ENCODE data around the gene SRCAP. TPM values are rescaled to one million over a fixed set of nuclear protein-coding genes. Genes with fewer than 3 reads are reported as not detected.

The SRCAP gene
- total RNA-seq, 1 donor from 2014 or later, result 94.5 TPM

GRCh38 chr16:30722443-30722842, 23.5 kb downstream of the SRCAP start:
- DNase-seq (ENCODE audit: low read depth, low spot score), result no peak
- Mint-ChIP-seq H3K4me3 (no peak overlapping the region), H3K27me3 (ENCODE audit: low read depth) (no peaks in the 10 kb centered on the region), H3K4me1 (no peaks in the 10 kb centered on the region), H3K36me3 (ENCODE audit: low read depth) (peaks cover 27% of the 10 kb centered on the region), H3K9me3 (no peaks in the 10 kb centered on the region), H3K27ac (ENCODE audit: unreplicated experiment) (no peak overlapping the region)
- TF ChIP-seq, protein P1, sequence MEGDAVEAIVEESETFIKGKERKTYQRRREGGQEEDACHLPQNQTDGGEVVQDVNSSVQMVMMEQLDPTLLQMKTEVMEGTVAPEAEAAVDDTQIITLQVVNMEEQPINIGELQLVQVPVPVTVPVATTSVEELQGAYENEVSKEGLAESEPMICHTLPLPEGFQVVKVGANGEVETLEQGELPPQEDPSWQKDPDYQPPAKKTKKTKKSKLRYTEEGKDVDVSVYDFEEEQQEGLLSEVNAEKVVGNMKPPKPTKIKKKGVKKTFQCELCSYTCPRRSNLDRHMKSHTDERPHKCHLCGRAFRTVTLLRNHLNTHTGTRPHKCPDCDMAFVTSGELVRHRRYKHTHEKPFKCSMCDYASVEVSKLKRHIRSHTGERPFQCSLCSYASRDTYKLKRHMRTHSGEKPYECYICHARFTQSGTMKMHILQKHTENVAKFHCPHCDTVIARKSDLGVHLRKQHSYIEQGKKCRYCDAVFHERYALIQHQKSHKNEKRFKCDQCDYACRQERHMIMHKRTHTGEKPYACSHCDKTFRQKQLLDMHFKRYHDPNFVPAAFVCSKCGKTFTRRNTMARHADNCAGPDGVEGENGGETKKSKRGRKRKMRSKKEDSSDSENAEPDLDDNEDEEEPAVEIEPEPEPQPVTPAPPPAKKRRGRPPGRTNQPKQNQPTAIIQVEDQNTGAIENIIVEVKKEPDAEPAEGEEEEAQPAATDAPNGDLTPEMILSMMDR (conservative IDR thresholded peaks at IDR 0.05), result no peak

GRCh38 chr16:30722916-30723315, 23.9 kb downstream of the SRCAP start:
- Mint-ChIP-seq H3K27me3 (ENCODE audit: low read depth) (no peaks in the 10 kb centered on the region), H3K9me3 (no peaks in the 10 kb centered on the region), H3K27ac (ENCODE audit: unreplicated experiment) (no peak overlapping the region), H3K4me1 (no peaks in the 10 kb centered on the region), H3K4me3 (no peak overlapping the region), H3K36me3 (ENCODE audit: low read depth) (peaks cover 27% of the 10 kb centered on the region)
- TF ChIP-seq, protein P1 (conservative IDR thresholded peaks at IDR 0.05), result no peak
- no peak for DNase-seq (ENCODE audit: low read depth, low spot score)

DNA sequence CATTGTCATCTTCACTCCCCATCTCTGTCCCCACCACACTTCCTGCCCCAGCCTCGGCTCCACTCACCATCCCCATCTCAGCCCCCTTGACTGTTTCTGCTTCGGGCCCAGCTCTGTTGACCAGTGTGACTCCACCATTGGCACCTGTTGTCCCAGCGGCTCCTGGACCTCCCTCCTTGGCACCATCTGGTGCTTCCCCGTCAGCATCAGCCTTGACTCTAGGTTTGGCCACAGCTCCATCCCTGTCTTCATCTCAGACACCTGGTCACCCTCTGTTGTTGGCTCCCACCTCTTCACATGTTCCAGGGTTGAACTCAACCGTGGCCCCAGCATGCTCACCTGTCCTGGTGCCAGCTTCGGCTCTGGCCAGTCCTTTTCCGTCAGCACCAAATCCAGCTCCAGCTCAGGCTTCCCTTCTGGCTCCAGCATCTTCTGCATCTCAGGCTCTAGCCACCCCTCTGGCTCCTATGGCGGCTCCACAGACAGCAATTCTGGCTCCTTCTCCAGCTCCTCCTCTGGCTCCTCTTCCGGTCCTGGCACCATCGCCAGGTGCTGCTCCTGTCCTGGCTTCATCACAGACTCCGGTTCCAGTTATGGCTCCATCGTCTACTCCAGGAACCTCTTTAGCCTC, 24.9 kb downstream of the SRCAP start:
- Mint-ChIP-seq H3K27me3 (ENCODE audit: low read depth) (no peaks in the 10 kb centered on the region), H3K9me3 (no peaks in the 10 kb centered on the region), H3K36me3 (ENCODE audit: low read depth) (peaks cover 27% of the 10 kb centered on the region), H3K27ac (ENCODE audit: unreplicated experiment) (no peak overlapping the region), H3K4me3 (no peak overlapping the region), H3K4me1 (no peaks in the 10 kb centered on the region)
- DNase-seq (ENCODE audit: low read depth, low spot score), result no peak
- TF ChIP-seq, protein P1 (conservative IDR thresholded peaks at IDR 0.05), result no peak

DNA sequence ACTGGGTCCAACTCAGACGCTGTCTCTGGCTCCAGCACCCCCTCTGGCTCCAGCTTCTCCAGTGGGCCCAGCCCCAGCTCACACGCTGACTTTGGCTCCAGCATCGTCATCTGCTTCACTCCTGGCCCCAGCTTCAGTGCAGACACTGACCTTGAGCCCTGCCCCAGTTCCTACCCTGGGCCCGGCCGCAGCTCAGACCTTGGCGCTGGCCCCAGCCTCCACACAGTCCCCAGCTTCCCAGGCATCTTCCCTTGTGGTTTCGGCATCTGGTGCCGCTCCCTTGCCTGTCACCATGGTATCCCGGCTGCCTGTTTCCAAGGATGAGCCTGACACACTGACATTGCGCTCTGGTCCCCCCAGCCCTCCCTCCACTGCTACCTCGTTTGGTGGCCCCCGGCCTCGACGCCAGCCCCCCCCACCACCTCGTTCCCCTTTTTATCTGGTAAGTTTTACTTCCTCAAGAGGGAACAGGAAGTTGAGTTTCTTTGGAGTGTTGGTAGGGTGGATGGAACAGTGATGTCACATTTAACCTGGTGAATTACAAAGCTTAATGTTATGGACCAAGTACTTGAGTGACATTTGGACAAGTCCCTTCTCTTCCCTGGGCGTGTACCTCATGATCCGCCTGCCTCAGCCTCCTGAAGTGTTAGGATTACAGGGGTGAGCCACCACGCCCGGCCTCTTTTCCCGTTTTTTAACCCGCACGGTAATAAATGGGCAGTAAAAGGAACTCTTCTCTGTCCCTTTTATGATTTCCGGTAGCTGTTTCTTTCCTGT, 25.9 kb downstream of the SRCAP start:
- no peaks in the 10 kb centered on the region for H3K9me3 Mint-ChIP-seq
- DNase-seq (ENCODE audit: low read depth, low spot score), result no peak
- H3K27ac Mint-ChIP-seq (ENCODE audit: unreplicated experiment), result no peak overlapping the region
- TF ChIP-seq, protein P1 (conservative IDR thresholded peaks at IDR 0.05), result no peak
- peaks cover 32% of the 10 kb centered on the region for H3K36me3 Mint-ChIP-seq (ENCODE audit: low read depth)
- no peaks in the 10 kb centered on the region for H3K27me3 Mint-ChIP-seq (ENCODE audit: low read depth)
- H3K4me3 Mint-ChIP-seq, result no peak overlapping the region
- no peaks in the 10 kb centered on the region for H3K4me1 Mint-ChIP-seq

DNA sequence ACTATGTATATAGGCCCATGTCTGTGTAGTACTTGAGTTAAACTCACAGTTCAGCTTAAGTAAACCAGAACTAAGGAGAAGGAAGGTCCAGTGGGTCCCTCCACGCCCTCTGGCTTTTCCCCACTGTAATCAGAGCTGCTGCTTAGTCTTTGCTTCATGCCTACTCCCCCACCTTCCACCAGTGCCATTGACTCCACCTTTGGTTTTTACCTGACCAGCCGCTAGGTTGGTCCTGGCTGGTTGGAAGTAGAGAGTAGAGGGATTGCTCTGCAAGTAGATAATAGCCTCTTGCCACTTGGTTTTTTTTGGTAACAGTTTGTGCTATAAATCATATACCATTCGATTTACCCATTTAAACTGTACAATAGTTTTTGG, 26.4 kb downstream of the SRCAP start:
- no peak overlapping the region for H3K4me3 Mint-ChIP-seq
- H3K9me3 Mint-ChIP-seq, result no peaks in the 10 kb centered on the region
- H3K36me3 Mint-ChIP-seq (ENCODE audit: low read depth), result peaks cover 32% of the 10 kb centered on the region
- H3K27me3 Mint-ChIP-seq (ENCODE audit: low read depth), result no peaks in the 10 kb centered on the region
- no peak for DNase-seq (ENCODE audit: low read depth, low spot score)
- H3K27ac Mint-ChIP-seq (ENCODE audit: unreplicated experiment), result no peak overlapping the region
- TF ChIP-seq, protein P1 (conservative IDR thresholded peaks at IDR 0.05), result no peak
- H3K4me1 Mint-ChIP-seq, result no peaks in the 10 kb centered on the region

All from neural crest cell (in vitro differentiated cells).